ENCODE data around the gene DHRS2.
"Not testable (repeated sequence)": the region's sequence is repeated elsewhere in the genome, so short reads cannot be mapped to it uniquely, and the experiment has no call there.

Gene DHRS2, protein sequence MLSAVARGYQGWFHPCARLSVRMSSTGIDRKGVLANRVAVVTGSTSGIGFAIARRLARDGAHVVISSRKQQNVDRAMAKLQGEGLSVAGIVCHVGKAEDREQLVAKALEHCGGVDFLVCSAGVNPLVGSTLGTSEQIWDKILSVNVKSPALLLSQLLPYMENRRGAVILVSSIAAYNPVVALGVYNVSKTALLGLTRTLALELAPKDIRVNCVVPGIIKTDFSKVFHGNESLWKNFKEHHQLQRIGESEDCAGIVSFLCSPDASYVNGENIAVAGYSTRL

GRCh38 chr14:23636317-23637211 is at the start of gene DHRS2:
Gene DHRS2 (plus strand): TSS chr14:23636364. CDS start chr14:23638865, 2,501 bp downstream.
- DNase-seq (ENCODE audit: low read depth in 2 of 2), result no peak

- DNase-seq (ENCODE audit: low read depth in 2 of 2), result peak; percentile 51 to 60
These were observed 47.1 kb upstream of the DHRS2 start for GRCh38 chr14:23588884-23589598.

- no peak for DNase-seq (ENCODE audit: low read depth in 2 of 2)
These were observed 46.6 kb upstream of the DHRS2 start for GRCh38 chr14:23589606-23590005.

DNA sequence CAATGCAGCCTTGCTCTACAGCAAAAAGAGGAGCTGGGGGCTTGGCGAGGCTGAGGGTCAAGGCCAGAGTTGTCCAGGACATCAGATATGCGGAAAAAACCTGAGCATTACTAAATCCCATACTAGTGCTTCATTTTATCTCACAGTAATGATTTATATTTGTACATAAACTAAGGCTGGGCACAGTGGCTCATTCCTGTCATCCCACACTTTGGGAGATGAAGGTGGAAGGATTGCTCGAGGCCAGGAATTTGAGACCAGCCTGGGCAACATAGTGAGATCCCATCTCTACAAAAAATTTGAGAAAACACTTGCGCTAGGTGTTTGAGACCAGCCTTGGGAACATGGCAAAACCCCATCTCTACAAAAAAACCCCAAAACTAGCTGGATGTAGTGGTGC is 46.0 kb upstream of the DHRS2 start:
- DNase-seq (ENCODE audit: low read depth in 2 of 2), result no peak

GRCh38 chr14:23594191-23594590 is 42.0 kb upstream of the DHRS2 start:
- DNase-seq (ENCODE audit: low read depth in 2 of 2), result not testable (repeated sequence)

DNA sequence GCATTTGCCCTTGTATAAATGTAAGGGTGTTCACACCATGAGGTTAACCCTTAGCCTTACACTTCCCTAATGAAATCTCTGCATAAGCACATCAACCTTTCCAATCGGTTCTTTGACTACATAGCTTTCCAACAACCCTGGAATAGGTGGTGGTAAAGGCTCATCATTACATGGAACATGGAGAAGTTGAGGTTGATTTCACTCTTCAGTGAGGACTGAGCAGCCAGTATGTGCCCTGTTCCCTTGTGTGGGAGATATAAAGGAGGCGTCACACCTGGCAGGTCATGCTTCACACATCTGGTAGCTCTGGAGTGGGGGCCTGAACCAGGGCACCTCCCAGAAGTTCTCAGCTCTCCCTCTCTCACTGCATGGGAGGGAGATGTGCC is 35.8 kb upstream of the DHRS2 start:
- no peak for DNase-seq (ENCODE audit: low read depth in 2 of 2)

- no peak for DNase-seq (ENCODE audit: low read depth in 2 of 2)
These were observed 35.4 kb upstream of the DHRS2 start for GRCh38 chr14:23600806-23601205.

- DNase-seq (ENCODE audit: low read depth in 2 of 2), result no peak
These were observed 34.7 kb upstream of the DHRS2 start for GRCh38 chr14:23601424-23601823.

DNA sequence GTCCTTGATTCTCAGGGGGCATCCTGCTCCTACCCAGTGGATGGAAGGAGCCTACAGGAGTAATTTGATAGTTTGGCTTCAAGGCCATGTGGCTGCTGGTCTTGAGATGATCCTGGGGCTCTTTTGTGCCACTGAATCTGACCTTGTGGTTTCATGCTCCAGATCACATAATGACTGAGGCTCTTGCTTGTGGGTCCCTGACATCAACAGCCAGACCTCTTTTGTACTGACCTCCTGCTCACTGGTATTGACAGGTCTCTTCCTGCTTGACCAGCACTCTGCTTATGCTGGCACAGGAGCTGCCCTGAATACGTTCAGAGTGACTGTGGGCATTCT is 34.4 kb upstream of the DHRS2 start:
- no peak for DNase-seq (ENCODE audit: low read depth in 2 of 2)

DNA sequence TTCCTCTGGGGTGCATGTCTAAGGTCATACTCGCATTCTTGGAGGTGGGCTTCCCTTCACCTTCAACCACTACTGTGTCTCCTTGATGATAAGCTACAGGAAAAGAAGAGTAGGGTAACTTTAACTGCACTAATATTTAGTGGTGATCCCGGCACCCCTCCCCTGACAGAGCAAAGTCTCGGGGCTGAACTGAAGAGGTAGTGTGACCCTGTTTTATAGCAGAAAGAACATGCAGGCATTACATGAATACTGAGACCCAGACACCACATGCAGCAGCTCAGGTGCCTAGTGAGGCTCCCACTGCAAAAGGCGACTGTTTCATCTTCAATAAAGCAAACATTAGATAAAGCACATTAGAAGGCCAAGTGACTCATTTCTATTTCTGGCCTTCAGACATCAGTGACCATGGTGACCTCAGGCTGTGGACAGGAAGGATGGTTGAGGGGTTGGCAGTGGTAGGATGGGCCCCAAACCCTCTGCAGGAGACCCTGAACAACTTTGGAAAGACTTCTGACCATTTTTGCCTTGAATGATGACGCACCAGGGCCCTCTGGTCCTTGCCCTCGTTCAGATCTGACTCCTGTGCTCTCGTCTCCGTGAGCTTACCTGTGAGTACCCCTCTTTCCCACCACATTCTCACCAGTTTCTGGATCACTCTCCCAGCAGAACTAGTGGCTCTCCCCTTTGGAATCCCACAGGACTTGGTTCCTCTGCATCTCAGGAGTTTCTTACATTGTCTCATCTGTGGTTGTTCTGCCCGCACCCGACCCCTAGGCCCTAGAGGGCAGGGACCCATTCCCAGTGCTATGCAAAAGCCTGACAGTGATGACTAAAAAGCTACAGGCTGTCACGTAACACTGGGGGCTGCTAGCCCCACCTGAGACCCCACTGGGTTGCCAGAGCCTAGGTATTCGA is 33.7 kb upstream of the DHRS2 start:
- no peak for DNase-seq (ENCODE audit: low read depth in 2 of 2)

GRCh38 chr14:23603103-23603502 is 33.1 kb upstream of the DHRS2 start:
- no peak for DNase-seq (ENCODE audit: low read depth in 2 of 2)

DNA sequence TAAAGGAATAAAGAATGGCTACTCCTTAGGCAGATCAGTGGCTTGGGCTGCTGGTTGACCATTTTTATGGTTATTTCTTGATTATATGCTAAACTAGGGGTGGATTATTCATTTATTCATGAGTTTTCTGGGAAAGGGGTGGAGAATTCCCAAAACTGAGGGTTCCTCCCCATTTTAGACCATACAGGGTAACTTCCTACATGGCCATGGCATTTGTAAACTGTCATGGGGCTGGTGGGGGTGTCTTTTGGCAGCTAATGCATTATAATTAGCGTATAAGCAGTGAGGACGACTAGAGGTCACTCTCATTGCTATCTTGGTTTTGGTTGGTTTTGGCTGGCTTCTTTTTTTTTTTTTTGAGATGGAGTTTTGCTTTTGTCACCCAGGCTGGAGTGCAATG is 32.0 kb upstream of the DHRS2 start:
- DNase-seq (ENCODE audit: low read depth in 2 of 2), result no peak

GRCh38 chr14:23604675-23605170 is 31.4 kb upstream of the DHRS2 start:
- no peak for DNase-seq (ENCODE audit: low read depth in 2 of 2)

DNA sequence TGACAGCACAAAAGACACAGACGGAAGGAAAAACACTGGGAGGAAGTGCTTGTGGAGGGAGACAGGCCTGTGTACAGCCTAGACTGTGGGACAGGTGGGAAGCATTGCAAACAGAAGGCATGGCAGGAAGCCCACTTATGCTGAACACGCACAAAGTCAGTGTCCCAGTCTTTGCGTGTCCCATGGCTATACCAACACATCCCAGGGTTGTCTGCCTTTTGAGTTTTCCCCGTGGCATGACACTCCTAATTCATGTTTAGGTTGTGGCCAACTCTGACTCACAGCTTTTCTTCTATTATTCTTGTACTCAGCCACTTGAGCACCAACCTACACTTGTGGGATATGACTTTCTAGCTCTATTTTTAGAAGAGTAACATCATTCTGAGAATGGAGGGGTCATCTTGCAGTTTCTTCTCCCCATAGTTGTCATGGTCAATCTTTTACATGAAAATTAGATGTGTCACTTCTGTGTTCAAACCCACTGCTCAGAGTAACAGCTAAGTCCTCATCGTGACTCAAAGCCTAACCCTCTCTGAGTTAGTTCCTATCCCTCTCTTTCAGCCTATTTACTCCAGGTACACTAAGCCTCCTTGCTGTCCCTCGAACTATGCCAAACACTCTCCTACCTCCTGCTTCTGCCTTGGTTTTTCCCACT is 30.1 kb upstream of the DHRS2 start:
- DNase-seq (ENCODE audit: low read depth in 2 of 2), result no peak

DNA sequence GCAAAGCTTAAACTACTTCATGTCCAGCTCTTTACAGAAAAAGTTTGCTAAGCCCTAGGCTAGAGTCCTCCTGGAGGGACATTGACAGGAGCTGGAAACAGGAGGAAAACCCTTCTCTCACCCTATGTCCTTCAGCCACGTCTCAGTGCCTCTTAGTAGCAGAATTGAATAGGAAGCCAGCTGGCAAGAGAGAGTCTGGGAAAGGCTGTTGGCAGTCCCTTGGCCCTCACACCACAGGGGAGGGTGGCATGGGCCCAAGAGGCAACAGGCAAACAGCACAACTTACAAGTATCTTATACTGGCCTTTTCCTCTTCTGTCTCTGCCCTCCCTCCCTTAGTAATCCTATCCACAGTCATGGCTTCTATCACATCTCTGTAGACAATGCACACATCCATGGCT is 27.7 kb upstream of the DHRS2 start:
- no peak for DNase-seq (ENCODE audit: low read depth in 2 of 2)

- no peak for DNase-seq (ENCODE audit: low read depth in 2 of 2)
These were observed 27.2 kb upstream of the DHRS2 start for GRCh38 chr14:23609001-23609400.

GRCh38 chr14:23609411-23610089 is 26.6 kb upstream of the DHRS2 start:
- DNase-seq (ENCODE audit: low read depth in 2 of 2), result not testable (repeated sequence)

DNA sequence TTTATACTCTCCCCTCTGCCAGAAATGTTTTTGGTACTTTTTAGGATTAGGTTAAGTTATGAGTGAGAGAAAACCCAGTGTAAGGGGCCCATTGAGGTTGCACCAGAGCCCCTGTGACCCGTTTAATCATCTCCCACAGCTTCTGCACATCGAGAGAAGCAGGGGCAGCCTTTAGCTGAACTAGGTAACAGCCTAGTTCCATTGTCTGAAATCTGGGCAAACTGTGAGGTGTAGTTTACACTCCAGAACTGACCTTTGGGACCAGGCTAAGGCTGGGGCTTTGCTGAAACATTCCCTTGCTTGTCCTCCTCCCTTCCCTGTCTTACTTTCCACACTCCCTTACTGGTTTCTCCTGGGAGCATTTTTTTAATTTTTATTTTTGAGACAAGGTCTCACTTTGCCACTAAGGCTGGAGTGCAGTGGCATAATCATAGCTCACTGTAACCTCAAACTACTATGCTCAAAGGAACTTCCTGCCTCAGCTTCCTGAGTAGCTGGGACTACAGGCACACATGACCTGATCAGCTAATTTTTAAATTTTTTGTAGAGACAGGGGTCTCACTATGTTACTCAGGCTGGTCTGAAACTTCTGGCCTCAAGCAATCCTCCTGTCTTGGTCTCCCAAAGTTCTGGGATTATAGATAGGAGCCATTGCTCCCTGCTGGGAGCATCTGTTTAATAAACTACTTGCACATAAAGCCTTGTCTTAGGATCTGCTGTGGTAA is 25.9 kb upstream of the DHRS2 start:
- DNase-seq (ENCODE audit: low read depth in 2 of 2), result no peak

- no peak for DNase-seq (ENCODE audit: low read depth in 2 of 2)
These were observed 25.3 kb upstream of the DHRS2 start for GRCh38 chr14:23610815-23611289.
